Kidney capillary endothelial cell (primary cell): ENCODE measurements around the gene TJP1.
A peak's percentile ranks its signal among the peaks of the same experiment; 100 is the strongest.
"Not testable (repeated sequence)": the region's sequence is repeated elsewhere in the genome, so short reads cannot be mapped to it uniquely, and the experiment has no call there.

Source experiments
- DNase-seq: peaks from one replicate; pipeline ENCODE4 v3.0.0-alpha.2; 2018; ENCODE audit warnings: low spot score

TJP1 gene

DNA sequence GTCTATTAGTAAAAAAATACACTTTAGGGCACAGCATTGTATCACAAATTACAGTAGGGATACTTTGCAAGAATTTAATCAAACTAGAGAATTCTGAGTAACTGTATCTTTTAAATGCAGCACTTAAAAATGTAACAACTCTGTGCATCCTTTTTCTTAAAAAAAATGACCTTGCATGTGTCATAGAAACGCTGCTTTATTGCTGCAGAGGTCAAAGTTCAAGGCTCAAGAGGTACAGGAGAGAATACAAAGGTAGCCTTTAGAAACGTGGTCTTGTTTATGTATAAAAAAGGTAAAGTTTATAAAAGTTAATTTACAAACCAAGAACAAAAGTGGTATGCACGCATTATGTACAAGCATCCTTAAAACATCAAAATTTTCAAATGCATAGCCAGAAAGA, 122.0 kb downstream of the TJP1 start:
- DNase-seq = no peak

DNA sequence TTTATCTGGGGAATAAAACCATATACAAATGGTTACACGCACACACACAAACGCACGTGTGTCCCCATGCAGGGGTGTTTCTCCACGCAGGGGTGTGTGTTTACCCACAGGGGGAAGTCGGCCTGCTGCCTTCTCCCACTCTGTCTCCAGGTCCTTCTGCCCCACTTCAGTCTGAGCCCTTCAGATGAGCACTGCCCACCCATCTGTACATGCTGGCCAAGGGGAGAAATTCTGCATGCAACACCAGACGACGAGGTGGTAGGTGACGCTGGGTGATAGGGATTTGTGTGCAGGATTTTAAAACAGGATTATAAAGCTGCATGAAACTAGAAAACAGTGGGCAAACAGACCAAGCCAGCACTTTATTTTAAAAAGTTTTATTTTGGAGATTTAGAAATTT, 122.5 kb downstream of the TJP1 start:
- DNase-seq = no peak

DNA sequence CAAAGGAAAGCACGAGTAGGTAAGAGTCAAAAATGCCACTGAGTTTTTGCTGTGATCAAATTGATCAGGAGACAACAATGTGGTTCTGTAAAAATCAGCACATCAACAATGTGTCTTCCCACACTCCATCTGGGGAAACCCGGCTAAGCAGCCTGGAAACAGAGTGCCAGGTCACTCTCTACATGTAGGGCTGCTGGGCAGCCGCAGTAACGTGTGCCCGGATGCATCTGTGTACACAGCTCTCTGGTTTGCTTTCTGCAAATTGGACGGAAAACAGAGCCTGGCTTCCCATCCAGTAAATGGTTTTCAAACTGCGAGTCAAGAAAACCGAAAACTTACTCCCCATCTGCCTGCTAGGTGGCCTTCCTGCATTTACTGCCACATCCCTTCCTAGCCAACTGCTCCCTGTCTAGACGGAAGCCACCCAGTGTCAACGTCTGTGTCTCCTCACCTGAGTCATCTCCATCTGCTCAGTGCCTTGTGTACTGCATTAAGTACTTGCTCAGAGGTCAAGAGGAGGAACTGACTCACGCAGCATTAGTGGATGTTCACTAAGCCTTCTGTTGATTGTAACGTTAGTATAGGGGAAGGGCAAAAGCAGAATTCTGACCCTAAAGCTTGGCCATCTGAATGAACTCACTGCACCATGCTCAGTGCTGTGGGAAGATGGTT, 124.1 kb downstream of the TJP1 start:
- DNase-seq = peak; percentile 96

DNA sequence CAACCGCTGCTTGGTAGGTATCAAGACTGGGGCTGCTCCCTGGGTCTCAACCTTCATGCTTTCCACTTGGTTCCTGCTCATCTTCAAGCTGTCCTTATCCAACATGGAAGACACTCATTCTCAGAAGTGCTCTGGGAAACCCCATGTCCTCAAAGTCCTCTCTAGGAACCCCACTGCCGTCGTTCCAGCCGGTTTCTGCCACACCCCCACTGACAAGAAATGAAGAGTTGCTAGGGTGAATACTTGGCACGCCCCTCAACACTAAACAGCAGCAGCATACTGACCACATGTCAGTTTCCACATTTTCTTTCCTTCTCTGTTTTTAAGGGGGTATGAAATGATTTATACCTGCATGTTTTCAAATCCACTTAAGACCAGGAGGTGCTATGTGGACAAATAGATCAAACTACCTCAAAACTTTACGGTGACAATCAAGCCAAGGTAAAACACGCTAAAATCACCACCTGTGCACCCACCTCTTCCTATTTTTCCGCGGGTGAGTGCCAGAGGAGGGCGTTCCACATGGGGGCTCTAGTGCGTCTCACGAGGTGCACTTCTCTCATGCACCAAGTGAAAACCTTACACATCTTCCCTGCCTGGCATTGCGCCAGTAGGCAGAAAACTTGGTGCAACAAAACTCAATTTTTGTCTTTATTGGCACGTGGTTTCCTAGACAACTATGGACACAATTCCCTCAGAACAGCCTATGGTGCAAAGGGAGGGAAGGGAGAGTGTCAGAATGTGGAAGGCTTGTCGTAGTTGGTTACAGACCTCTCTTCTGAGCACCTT, 125.1 kb downstream of the TJP1 start:
- DNase-seq = no peak

DNA sequence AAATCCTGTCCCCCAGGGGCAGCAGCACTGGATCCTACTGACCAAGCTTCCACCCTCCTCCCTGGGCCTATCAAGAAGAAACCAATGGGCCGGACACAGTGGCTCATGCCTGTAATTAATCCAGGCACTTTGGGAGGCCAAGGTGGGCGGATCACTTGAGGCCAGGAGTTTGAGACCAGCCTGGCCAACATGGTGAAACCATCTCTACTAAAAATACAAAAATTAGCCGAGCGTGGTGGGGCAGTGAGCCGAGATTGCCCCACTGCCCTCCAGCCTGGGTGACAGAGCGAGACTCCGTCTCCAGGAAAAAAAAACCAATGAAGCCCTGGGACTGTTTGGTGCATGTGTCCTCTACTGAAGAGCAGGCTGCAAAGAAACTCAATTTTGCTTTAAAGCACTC, 125.8 kb downstream of the TJP1 start:
- not testable (repeated sequence) for DNase-seq

DNA sequence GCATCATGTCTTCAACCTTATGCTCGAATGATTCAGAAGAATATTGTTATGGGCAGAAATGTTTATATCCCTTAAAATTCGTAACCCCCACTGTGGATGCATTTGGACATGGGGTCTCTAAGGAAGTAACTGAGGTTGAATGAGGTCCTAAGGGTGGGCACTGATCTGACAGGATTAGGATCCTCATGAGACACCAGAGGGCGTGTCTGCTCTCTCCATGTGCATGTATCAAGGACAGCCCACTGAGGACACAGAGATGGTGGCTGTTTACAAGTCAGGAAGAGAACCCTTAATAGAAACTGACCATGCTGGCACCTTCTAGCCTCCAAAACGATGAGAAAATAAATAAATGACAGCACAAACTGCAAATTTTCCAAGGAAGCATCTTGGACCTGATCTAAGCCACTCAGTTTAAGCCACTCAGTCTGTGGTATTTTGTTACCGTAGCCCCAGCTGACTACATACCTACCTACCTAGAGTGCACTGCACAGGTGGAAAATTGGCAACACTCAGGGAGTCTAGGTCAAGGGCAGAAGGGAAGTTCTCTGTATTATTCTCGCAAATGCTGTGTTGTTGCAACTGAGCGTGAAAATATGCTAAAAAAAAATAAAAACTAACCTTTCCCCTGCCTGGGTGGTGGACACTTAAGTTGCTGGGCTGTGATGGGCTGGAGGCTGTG, 126.6 kb downstream of the TJP1 start:
- DNase-seq = no peak

DNA sequence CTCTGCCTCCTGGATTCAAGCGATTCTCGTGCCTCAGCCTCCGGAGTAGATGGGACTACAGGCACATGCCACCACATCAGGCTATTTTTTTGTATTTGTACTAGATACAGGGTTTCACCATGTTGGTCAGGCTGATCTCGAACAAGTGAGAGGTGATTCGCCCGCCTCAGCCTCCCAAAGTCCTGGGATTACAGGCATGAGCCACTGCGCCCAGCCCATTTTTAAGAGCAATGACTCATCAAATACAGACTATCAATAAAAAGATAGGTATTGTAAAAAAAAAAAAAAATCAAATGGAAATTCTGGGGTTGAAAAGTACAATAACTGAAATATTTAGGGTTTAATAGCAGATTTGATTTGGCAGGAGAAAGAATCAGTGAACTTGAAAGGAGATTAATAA, 129.0 kb downstream of the TJP1 start:
- no peak for DNase-seq

DNA sequence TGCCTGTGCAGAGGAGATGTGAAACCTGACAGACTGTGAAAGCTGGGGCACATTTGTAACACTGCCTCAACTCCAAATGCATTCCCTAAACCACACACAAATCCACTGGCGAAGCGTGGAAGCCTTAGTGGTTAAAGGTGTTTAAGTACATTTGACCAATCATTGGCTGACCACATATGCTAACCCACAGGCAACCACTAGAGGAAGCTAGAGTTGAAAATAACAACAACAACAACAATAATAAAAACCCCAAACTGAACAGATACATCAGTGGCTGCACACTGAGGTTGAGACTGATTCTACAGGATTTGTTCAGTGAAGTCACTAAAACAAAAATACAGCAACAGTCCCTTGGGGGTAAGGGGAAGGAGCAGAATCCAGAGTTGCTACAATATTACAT, 129.7 kb downstream of the TJP1 start:
- no peak for DNase-seq

DNA sequence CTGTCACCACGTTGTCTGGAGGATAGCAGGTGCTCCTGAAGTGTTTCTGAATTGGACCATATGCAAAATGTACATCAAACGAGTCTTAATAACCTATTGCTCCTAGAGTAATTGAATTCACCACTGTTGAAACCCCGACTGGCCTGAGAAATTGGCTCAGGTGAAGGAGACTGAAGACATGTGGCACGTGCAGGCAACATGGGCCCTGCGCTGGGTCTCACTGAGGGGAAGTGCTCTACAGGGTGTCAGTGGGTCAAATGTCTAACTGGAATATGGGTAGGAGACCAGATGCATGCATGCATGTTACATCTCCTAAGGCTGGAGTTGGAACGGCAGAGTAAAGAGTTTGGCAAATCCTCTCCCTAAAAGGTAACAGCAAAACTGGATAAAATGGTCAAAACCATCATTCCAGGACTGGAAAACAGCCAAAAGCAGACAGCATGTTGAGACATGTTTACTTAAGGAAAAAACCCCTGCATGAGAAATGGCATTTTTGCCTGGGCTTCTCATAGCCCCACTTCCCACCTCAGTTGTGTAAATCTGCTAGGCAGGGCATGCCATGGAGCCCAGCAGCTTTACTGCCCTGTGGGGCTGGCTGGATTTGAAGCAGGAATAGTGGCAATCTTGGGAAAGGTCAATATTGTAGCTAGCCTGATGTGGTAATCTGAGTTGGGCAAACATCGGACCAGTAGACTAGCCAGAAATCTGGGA, 131.3 kb downstream of the TJP1 start:
- DNase-seq = no peak

DNA sequence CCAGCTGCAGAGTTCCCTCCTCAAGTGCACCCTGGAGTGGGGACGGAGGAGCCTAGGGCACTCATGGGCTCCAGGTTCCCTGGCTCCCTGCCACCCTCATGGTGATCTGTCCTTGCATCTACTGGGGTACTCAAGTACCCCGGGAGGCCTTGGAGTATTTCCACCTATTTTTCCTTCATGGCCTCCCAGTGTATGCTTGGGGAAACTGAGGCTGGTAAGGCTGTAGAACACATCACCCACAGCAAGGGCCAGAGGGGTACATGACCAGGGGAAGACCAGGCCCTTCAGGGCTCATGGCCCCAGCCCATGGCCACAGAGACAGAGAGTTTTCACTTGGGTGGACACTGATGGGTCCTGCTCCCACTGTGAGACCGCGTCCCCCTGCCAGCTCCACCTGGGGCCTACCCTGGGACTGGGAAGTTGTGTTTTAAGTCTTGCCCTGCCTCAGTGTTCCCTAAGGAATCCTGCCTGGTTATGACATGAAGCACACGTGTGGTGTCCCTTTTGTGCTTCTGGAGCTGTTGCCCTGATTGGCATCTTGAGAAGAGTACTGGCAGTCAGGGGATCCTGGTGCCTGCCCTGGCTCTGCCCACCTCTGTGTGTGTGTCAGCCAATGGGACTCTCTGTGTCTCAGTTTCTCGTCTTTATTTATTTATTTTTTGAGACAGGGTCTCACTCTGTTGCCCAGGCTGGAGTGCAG, 132.8 kb downstream of the TJP1 start:
- DNase-seq = no peak

DNA sequence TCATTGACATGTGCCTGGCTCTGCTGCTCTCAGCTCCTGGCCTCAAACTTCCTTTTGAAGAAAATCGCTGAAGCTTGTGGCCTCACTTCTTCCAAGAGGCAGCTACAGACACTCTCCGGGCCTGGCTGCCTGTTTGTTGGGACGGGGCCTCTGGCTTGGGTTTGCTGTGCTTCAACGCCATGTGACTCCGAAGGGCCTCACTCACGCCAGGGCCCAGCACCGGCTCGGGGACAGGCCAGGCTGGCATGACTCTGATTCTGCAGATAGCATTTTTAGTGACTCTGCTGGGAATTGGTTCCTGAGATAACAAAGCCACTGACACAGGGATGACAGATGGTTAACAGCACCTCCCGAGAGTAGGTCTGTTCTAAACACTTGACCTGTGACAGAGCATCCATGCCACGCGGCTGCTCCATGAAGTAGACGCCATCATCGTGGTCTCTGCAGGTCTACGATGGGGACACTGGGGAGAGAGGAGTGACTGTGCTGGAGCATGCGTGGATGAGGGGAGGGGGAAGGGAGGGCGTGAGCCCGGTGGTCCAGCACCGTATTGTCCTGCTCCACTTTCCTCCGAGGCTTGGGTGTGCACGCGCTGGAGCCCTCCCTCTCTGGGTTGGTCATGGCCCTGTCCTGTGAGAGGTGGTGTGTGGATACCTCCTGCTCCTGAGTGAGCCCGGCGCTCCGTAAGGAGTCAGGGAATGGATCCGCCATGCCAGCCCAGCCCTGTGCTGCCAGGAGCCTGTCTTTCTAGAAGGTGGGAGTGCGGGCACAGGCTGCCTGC, 133.6 kb downstream of the TJP1 start:
- no peak for DNase-seq

DNA sequence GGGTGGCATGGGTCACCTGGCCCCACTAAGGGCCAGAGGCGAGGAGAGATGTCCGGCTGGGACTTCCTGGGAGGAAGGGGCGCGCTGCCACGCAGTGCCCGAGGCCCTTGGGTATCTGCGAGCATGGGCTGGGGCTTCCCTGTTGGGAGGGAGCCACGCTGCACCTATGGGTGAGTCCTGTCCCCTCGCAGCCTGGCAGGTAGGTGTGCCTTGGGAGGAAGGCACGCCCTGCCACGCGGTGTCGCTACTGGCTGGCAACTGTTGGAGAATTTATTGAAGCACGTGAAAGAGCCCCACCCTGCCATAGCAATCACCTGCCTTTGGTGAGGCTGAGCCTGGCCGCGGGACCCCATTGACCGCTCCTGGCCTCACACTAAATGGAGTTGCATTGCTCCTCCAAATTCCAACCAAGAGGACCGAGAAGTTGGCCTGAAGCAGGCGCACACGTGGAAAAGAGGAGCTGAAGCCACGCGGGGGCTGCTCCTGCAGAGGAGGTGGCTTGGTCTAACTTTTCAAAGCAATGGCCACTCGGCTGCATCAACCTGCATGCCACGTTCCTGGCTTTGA, 134.2 kb downstream of the TJP1 start:
- DNase-seq = no peak

DNA sequence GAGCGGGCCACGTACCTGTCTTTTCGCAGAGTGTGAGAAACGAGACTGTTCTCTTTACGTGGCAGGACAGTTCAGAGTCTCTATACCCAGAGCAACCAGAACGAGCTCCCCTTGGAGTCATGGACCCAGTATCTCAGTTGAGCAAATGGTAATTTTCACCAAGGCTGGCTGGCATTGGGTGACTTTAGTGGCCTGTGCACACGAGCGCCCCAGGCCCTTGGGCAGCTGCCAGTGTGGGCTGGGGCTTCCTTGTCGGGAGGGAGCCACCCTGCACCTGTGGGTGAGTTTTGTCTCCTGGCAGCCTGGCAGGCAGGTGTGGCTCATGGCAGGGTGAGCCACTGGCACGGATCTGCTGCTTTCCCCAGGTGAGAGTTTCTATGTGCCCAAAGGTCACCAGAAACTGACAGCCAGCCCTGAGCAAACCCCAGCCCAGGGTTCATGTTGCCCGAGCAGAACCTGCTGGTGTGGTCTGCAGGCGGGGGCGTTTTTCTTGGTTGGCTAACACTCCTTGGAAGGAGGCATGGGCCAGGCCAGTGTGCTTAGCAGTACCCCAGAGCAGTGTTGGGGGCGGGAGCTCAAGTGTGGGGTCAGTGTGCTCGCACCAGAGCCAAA, 135.0 kb downstream of the TJP1 start:
- DNase-seq = no peak

DNA sequence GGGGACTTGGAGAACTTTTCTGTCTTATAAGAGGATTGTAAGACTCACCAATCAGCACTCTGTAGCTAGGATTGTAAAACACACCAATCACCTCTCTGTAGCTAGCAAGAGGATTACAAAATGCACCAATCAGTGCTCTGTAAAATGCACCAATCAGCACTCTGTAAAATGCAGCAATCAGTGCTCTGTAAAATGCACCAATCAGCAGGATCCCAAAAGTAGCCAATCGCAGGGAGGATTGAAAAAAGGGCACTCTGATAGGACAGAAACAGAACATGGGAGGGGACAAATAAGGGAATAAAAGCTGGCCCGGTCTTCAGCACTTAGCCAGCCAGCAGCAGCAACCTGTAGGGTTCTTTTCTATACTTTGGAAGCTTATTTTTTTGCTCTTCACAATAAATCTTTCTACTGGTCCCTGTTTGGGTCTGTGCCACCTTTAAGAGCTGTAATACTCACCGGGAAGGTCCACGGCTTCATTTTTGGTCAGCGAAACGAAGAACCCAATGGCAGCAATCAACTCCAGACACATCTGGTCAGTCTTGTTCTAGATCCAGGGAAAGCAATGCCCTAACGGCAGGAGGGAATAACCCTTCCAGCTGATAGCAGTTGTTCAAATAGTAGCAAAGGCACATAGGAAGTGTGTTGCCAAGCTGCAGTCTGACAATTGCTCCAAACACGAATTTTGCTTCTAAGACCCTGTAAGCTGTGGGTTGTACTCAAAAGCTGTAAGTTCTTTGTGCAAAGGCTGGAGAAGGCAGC, 135.6 kb downstream of the TJP1 start:
- DNase-seq = no peak

DNA sequence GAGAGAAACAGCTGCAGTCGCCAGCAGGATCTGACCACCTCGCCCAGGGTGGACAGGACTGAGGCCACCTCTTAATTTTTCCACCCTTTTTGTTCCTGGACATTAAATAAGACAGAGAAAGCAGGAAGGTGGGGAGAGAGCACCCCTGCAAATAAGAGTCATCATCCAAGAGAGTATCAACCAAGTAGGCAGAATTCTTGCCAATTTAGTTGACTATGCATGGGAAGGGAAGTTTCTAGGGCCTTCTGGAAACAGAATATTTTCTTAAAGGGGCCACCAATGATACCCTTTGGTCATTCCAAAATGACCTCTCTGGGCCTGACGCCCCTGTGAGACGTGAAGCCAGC, 136.2 kb downstream of the TJP1 start:
- DNase-seq = no peak

DNA sequence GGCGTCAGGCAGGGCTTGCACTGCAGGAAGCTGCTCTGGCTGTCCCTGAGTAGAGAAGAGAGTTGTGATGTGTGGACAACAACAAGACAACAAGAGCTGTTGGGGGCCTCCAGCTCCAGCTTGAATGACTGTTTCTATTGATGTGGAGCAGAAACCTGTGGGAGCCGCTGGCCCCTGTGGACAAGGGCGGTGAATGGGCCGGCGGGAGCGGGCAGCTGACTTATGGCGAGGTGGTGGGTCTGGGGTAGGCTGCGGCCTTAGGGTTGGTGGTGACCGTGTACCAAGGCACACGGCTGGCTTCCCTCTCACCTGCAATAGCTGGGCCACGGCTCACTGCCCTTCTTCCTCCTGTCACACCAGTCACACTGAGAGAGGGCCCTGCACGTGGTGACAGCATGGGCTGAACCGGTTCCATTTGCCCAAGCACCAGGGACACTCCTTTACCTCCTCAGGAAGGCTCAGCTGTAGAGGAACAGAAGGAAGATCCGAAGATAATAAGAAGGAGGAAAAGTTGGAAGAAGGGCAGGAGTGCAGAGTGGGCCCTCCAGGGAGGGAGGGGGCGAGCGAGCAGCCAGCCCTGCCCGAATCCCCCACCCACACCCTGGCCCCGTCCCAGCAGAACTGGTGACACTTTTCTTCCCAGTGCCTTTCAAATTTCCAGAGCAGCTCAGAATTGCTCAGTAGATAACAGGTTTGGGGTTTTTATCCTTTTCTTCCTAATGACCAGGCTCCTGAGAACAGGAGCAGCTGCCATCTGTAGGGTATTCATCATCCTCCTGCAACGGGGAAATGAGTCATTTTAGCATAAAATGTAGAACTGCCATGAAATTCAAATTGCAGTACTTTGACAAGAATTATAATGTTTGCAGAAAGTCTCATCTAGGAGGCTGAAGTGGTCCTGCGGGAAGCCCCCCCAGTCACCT, 136.9 kb downstream of the TJP1 start:
- DNase-seq = peak; percentile 62

DNA sequence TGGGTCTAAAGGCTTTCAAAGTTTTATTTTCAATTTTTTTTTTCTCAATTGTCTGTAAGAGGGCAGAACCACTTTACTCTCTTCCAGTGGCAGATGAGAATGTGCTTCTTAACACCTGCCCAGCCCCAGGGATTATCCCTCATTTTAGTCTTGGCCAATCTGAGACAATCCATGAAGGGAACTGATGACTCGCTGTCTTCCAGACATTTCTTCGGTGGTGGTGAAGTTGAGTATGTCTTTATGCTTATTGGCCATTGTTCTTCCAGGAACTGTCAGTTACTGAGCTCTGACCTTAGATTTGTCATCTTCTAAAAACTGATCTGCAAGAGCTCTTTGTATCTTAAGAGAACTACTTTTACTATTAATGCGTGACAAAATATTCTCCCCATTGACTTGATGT, 139.5 kb downstream of the TJP1 start:
- peak; percentile 84 for DNase-seq

DNA sequence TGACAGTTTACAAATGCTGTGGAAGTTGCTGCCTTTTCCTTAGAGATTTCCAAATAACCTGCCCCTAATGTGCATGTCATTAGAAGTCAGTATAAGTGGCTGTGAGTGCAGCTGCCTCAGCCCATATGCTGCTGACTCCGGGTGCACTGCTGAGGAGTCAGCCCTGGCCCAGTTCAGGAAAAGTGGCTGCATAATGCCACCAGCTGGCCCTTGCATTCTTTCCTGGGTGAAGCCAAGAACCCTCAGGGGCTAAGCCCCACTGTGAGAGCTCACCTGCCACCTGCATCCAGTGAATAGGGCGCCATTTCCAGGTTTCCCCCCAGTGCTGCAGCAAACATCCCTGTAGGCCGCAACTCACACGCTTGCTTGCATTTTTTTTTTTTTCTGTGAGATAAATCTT, 139.9 kb downstream of the TJP1 start:
- DNase-seq = no peak

DNA sequence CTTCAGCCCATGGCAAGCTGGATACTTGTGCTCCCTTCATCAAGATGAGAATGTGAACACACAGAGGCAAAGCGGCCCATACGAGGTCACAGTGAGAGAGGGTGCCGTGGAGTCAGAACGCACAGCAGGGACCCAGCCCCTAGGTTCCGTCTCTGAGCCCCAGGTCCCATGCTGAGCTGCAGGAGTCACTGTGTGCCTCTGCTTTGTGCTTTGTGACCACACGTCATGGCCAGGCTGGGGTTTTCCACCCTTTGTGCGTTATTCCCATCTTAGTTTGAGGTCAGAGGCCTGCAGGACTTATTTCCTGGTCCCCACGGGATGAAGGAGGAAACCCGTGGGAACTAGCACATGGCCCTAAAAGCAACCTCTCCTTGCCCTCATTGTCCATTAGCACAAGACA, 140.3 kb downstream of the TJP1 start:
- DNase-seq = no peak
